GM12892 (cell line): ENCODE data around the gene MVB12B.

Source experiments
- POLR2A ChIP-seq: IDR thresholded peaks from 2 replicates; pipeline ENCODE4 v1.6.1; 2011; ENCODE audit warnings: low read depth, low read length, control low read depth
- POLR2AphosphoS5 ChIP-seq: IDR thresholded peaks from 2 replicates; pipeline ENCODE4 v1.6.1; 2011; ENCODE audit warnings: low read depth, low read length, control low read depth
- TAF1 ChIP-seq: IDR thresholded peaks from 2 replicates; pipeline ENCODE4 v1.6.1; 2011; ENCODE audit warnings: low read depth, mild to moderate bottlenecking, control low read depth, low read length, borderline replicate concordance

- TF ChIP-seq TAF1 = no peak
- no peak for TF ChIP-seq POLR2AphosphoS5
- TF ChIP-seq POLR2A = no peak
These were observed 28.5 kb downstream of the MVB12B start for GRCh38 chr9:126354887-126355770.
